Neural cell (in vitro differentiated cells): ENCODE data around the gene CREBBP. TPM values are rescaled to one million over a fixed set of nuclear protein-coding genes. Genes with fewer than 3 reads are reported as not detected.

ENCODE experiments used
- H2AFZ ChIP-seq: fragments of 200-600, 300-800 bp; sonication (generic), shearing (Covaris generic); 2 replicates; pipeline ENCODE4 v1.6.0; 2014; ENCODE audit warnings: low read depth, mild to moderate bottlenecking, antibody characterized with exemption, low read length, moderate library complexity
- H3F3A ChIP-seq: fragments of 200-600 bp; shearing (Covaris generic); 2 replicates; pipeline ENCODE4 v1.6.1; 2016; ENCODE audit warnings: mild to moderate bottlenecking, moderate library complexity, mixed read lengths, antibody characterized with exemption, low read length; ENCODE audit not compliant: insufficient read depth, poor library complexity, severe bottlenecking
- H3K27ac ChIP-seq: fragments of 200-600, 300-800 bp; sonication (generic), shearing (Covaris generic); 2 replicates; pipeline ENCODE4 v1.5.1; 2014; ENCODE audit warnings: mild to moderate bottlenecking, low read length, moderate library complexity
- H3K27me3 ChIP-seq: fragments of 300-800, 200-600 bp; sonication (generic), shearing (Covaris generic); 2 replicates; pipeline ENCODE4 v1.6.0; 2014; ENCODE audit warnings: mild to moderate bottlenecking, low read depth, low read length, moderate library complexity; ENCODE audit not compliant: insufficient read depth
- H3K36me3 ChIP-seq: fragments of 300-800, 200-600 bp; sonication (generic), shearing (Covaris generic); 2 replicates; pipeline ENCODE4 v1.5.1; 2014; ENCODE audit warnings: mild to moderate bottlenecking, antibody characterized with exemption, low read length, moderate library complexity; ENCODE audit not compliant: insufficient read depth
- H3K4me2 ChIP-seq: fragments of 300-800, 200-600 bp; sonication (generic), shearing (Covaris generic); 2 replicates; pipeline ENCODE4 v1.6.0; 2014; ENCODE audit warnings: mild to moderate bottlenecking, low read length
- H3K4me3 ChIP-seq: fragments of 300-800, 200-600 bp; sonication (generic), shearing (Covaris generic); 2 replicates; pipeline ENCODE4 v1.5.1; 2014; ENCODE audit warnings: mild to moderate bottlenecking, low read length, moderate library complexity
- H3K79me2 ChIP-seq: fragments of 200-600 bp; shearing (Covaris generic); replicated peaks from 2 replicates; pipeline ENCODE4 v1.6.0; 2014; ENCODE audit warnings: mild to moderate bottlenecking, low read length, moderate library complexity; ENCODE audit not compliant: insufficient read depth
- H3K9ac ChIP-seq: fragments of 300-800, 200-600 bp; sonication (generic), shearing (Covaris generic); 2 replicates; pipeline ENCODE4 v1.6.1; 2016; ENCODE audit warnings: mild to moderate bottlenecking, low read length, mixed read lengths
- H3K9me2 ChIP-seq: fragments of 200-600 bp; shearing (Covaris generic); 2 replicates; pipeline ENCODE4 v1.6.1; 2016; ENCODE audit warnings: mild to moderate bottlenecking, low read length, mixed read lengths; ENCODE audit not compliant: insufficient read depth
- H3K9me3 ChIP-seq: fragments of 200-600, 300-800 bp; sonication (generic), shearing (Covaris generic); 2 replicates; pipeline ENCODE4 v1.6.1; 2016; ENCODE audit warnings: mild to moderate bottlenecking, mixed run types, low read length, moderate library complexity, mixed read lengths
- H4K20me1 ChIP-seq: fragments of 200-600 bp; shearing (Covaris generic); 2 replicates; pipeline ENCODE4 v1.6.1; 2016; ENCODE audit warnings: mild to moderate bottlenecking, mixed run types; ENCODE audit not compliant: insufficient read depth
- EP300 ChIP-seq: fragments of 450-650 bp; conservative IDR thresholded peaks from 2 replicates; pipeline ENCODE4 v1.6.1; 2014; ENCODE audit warnings: antibody characterized with exemption, mild to moderate bottlenecking, moderate library complexity; ENCODE audit not compliant: poor library complexity, severe bottlenecking
- EZH2 ChIP-seq: fragments of 200-600, 300-800 bp; shearing (Covaris generic), sonication (generic); IDR thresholded peaks from 2 replicates; pipeline ENCODE4 v1.6.1; 2014; ENCODE audit warnings: antibody characterized with exemption, low read length, borderline replicate concordance, mild to moderate bottlenecking; ENCODE audit not compliant: insufficient read depth, poor library complexity, severe bottlenecking
- MXI1 ChIP-seq: fragments of 450-650 bp; conservative IDR thresholded peaks from 2 replicates; pipeline ENCODE4 v1.6.1; 2014; ENCODE audit warnings: antibody characterized with exemption, mild to moderate bottlenecking; ENCODE audit not compliant: poor library complexity, severe bottlenecking
- POLR2AphosphoS5 ChIP-seq: IDR thresholded peaks from 2 replicates; pipeline ENCODE4 v1.6.1; 2012
- RAD21 ChIP-seq: fragments of 450-650 bp; conservative IDR thresholded peaks from 2 replicates; pipeline ENCODE4 v1.6.1; 2014; ENCODE audit warnings: antibody characterized with exemption, mild to moderate bottlenecking, moderate library complexity
- REST ChIP-seq: IDR thresholded peaks from 2 replicates; pipeline ENCODE4 v1.6.1; 2012; ENCODE audit warnings: borderline replicate concordance
- SMC3 ChIP-seq: fragments of 450-650 bp; conservative IDR thresholded peaks from 2 replicates; pipeline ENCODE4 v1.6.1; 2014; ENCODE audit warnings: antibody characterized with exemption, mild to moderate bottlenecking, moderate library complexity; ENCODE audit not compliant: poor library complexity
- TAF1 ChIP-seq: IDR thresholded peaks from 2 replicates; pipeline ENCODE4 v1.6.1; 2012; ENCODE audit warnings: low read depth
- polyA plus RNA-seq: library from polyadenylated mRNA; depleted of rRNA; stranded (reverse); fragments of >200 nt; gene quantifications from 2 replicates; pipeline ENCODE4 v1.2.3, GENCODE V29; 2014
- TF ChIP-seq, protein P1 (sequence below): fragments of 450-650 bp; IDR thresholded peaks from 2 replicates; pipeline ENCODE4 v1.5.1; 2014; ENCODE audit warnings: antibody characterized with exemption, mild to moderate bottlenecking, moderate library complexity; ENCODE audit not compliant: poor library complexity, severe bottlenecking

Gene CREBBP
- polyA plus RNA-seq, 1 donor from 2014 or later = 3.3 TPM

- Histone ChIP-seq H3K4me2 (no peak overlapping the region), H4K20me1 (no peaks in the 10 kb centered on the region), H3K36me3 (no peaks in the 10 kb centered on the region), H3F3A (no peaks in the 10 kb centered on the region), H3K9ac (no peak overlapping the region), H3K9me2 (no peaks in the 10 kb centered on the region), H3K27ac (no peak overlapping the region), H3K9me3 (no peaks in the 10 kb centered on the region), H3K79me2 (peaks cover 8% of the 10 kb centered on the region), H3K4me3 (no peak overlapping the region), H3K27me3 (no peaks in the 10 kb centered on the region), H2AFZ (no peak overlapping the region)
- TF ChIP-seq SMC3 = no peak
- no peak for TF ChIP-seq RAD21
Measured at GRCh38 chr16:3713587-3714242, 166.8 kb downstream of the CREBBP start.

DNA sequence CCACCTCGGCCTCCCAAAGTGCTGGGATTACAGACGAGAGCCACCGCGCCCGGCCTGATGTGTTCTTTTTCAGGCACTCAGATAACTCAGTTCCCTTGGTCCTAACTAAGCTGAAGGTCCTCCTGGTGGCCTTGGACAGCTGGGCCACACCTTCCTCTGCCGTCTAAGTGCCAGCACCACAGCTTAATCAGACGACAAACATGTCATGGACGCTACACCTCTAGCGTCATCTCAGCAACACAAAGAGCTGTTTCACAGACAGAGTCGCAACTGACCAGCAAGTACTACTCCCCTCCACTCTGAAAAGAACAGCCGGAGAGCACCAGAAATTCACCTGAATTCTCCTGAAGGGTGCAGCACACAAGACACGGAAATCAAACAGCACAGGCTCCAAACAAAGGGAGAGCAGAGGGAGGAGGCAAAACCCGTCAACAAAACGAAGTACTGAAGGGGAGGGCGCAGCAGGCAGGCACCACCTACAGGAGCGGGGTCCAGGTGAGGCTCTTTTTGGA lies 167.6 kb downstream of the CREBBP start:
- Histone ChIP-seq H3K4me2 (no peak overlapping the region), H3K4me3 (no peak overlapping the region), H3K9ac (no peak overlapping the region), H3K36me3 (no peaks in the 10 kb centered on the region), H3K79me2 (peaks cover 8% of the 10 kb centered on the region), H4K20me1 (no peaks in the 10 kb centered on the region), H3F3A (no peaks in the 10 kb centered on the region), H3K9me3 (no peaks in the 10 kb centered on the region), H3K27me3 (no peaks in the 10 kb centered on the region), H2AFZ (no peak overlapping the region), H3K27ac (no peak overlapping the region), H3K9me2 (no peaks in the 10 kb centered on the region)
- TF ChIP-seq TAF1 = no peak

- H3K9me3 ChIP-seq = no peaks in the 10 kb centered on the region
- TF ChIP-seq SMC3 (no peak), EP300 (no peak), MXI1 (no peak), EZH2 (no peak), TAF1 (no peak), RAD21 (no peak), POLR2AphosphoS5 (no peak), REST (no peak)
- TF ChIP-seq, protein P1, sequence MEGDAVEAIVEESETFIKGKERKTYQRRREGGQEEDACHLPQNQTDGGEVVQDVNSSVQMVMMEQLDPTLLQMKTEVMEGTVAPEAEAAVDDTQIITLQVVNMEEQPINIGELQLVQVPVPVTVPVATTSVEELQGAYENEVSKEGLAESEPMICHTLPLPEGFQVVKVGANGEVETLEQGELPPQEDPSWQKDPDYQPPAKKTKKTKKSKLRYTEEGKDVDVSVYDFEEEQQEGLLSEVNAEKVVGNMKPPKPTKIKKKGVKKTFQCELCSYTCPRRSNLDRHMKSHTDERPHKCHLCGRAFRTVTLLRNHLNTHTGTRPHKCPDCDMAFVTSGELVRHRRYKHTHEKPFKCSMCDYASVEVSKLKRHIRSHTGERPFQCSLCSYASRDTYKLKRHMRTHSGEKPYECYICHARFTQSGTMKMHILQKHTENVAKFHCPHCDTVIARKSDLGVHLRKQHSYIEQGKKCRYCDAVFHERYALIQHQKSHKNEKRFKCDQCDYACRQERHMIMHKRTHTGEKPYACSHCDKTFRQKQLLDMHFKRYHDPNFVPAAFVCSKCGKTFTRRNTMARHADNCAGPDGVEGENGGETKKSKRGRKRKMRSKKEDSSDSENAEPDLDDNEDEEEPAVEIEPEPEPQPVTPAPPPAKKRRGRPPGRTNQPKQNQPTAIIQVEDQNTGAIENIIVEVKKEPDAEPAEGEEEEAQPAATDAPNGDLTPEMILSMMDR = no peak
- no peaks in the 10 kb centered on the region for H3K36me3 ChIP-seq
- no peaks in the 10 kb centered on the region for H4K20me1 ChIP-seq
- no peak overlapping the region for H3K9ac ChIP-seq
- no peaks in the 10 kb centered on the region for H3F3A ChIP-seq
- no peaks in the 10 kb centered on the region for H3K27me3 ChIP-seq
- no peaks in the 10 kb centered on the region for H3K79me2 ChIP-seq
- H3K27ac ChIP-seq = no peak overlapping the region
- H3K9me2 ChIP-seq = no peaks in the 10 kb centered on the region
- no peak overlapping the region for H2AFZ ChIP-seq
- H3K4me2 ChIP-seq = no peak overlapping the region
- no peak overlapping the region for H3K4me3 ChIP-seq
Measured at GRCh38 chr16:3706253-3707012, 174.1 kb downstream of the CREBBP start.
